GM18526 (cell line): ENCODE results near the gene MAP3K20.

Experiments used
- POLR2A ChIP-seq: IDR thresholded peaks from 3 replicates; pipeline ENCODE4 v1.6.1; 2011; ENCODE audit not compliant: insufficient read length; ENCODE audit errors: extremely low read depth

The MAP3K20 gene

GRCh38 chr2:173240083-173240482 lies 164.4 kb downstream of the MAP3K20 start:
- no peak for TF ChIP-seq POLR2A

- TF ChIP-seq POLR2A, result no peak
Observed at GRCh38 chr2:173241643-173242042, 166.0 kb downstream of the MAP3K20 start.

- no peak for TF ChIP-seq POLR2A
Observed at GRCh38 chr2:173247156-173247555, 171.5 kb downstream of the MAP3K20 start.

- no peak for TF ChIP-seq POLR2A
Observed at GRCh38 chr2:173248381-173248780, 172.7 kb downstream of the MAP3K20 start.

GRCh38 chr2:173249661-173250641 lies 174.3 kb downstream of the MAP3K20 start:
- TF ChIP-seq POLR2A, result no peak

- no peak for TF ChIP-seq POLR2A
Observed at GRCh38 chr2:173251225-173251624, 175.6 kb downstream of the MAP3K20 start.

- TF ChIP-seq POLR2A, result no peak
Observed at GRCh38 chr2:173252581-173252980, 176.9 kb downstream of the MAP3K20 start.

GRCh38 chr2:173254659-173255058 lies 179.0 kb downstream of the MAP3K20 start:
- TF ChIP-seq POLR2A, result no peak

- no peak for TF ChIP-seq POLR2A
Observed at GRCh38 chr2:173258701-173259100, 183.1 kb downstream of the MAP3K20 start.

- no peak for TF ChIP-seq POLR2A
Observed at GRCh38 chr2:173264151-173264550, 188.5 kb downstream of the MAP3K20 start.

- no peak for TF ChIP-seq POLR2A
Observed at GRCh38 chr2:173264603-173265366, 189.1 kb downstream of the MAP3K20 start.

GRCh38 chr2:173271135-173271534 lies 195.5 kb downstream of the MAP3K20 start:
- TF ChIP-seq POLR2A, result no peak

GRCh38 chr2:173271825-173272224 lies 196.2 kb downstream of the MAP3K20 start:
- no peak for TF ChIP-seq POLR2A

GRCh38 chr2:173272849-173273248 lies 197.2 kb downstream of the MAP3K20 start:
- no peak for TF ChIP-seq POLR2A

GRCh38 chr2:173278794-173279526 lies 203.3 kb downstream of the MAP3K20 start:
- TF ChIP-seq POLR2A, result no peak

GRCh38 chr2:173279527-173279868 lies 203.9 kb downstream of the MAP3K20 start:
- no peak for TF ChIP-seq POLR2A

- TF ChIP-seq POLR2A, result no peak
Observed at GRCh38 chr2:173280853-173281252, 205.2 kb downstream of the MAP3K20 start.
